Measurements from ENCODE around the gene CBY1.

GRCh38 chr22:38707346-38707745 is 50.9 kb downstream of the CBY1 start:
- TF ChIP-seq POLR2A (IDR thresholded peaks at IDR 0.05) (peak in 1 of 2 donors; percentile 14), CTCF (IDR thresholded peaks at IDR 0.05) (no peak)
